OCI-LY7 (cell line): ENCODE data around the gene DHX15. TPM values are rescaled to one million over a fixed set of nuclear protein-coding genes. Genes with fewer than 3 reads are reported as not detected.

Experiments used
- BruUV-seq: library from RNA; stranded (reverse); fragments of 400-500 nt; replicated peaks from 2 replicates; lab custom pipeline; 2021; lab: Mats Ljungman, UMichigan
- CTCF ChIA-PET: fragments of 300-600 bp; sonication (Branson Sonifier 250); formaldehyde crosslinking; loops from one replicate; lab custom pipeline; 2022; ENCODE audit warnings: antibody characterized with exemption; ENCODE audit not compliant: unreplicated experiment; lab: Charles Lee
- POLR2A ChIA-PET: fragments of 300-600 bp; sonication (Branson Sonifier 250); formaldehyde crosslinking; loops from one replicate; lab custom pipeline; 2022; ENCODE audit warnings: antibody characterized with exemption; lab: Charles Lee
- DNase-seq: peaks from one replicate; pipeline ENCODE4 v3.0.0-alpha.2; 2015; ENCODE audit warnings: low spot score
- H2AFZ ChIP-seq: fragments of 200-600 bp; sonication (generic), shearing (Covaris generic); 2 replicates; pipeline ENCODE4 v1.6.1; 2014; ENCODE audit warnings: mild to moderate bottlenecking, antibody characterized with exemption, low read length, moderate library complexity
- H3K27ac ChIP-seq: fragments of 200-600 bp; sonication (generic); 2 replicates; pipeline ENCODE4 v1.5.1; 2014; ENCODE audit warnings: mixed run types, low read depth, mild to moderate bottlenecking, moderate library complexity, low read length, inconsistent platforms; ENCODE audit not compliant: poor library complexity, severe bottlenecking
- H3K36me3 ChIP-seq: fragments of 200-600 bp; sonication (generic); 2 replicates; pipeline ENCODE4 v1.6.1; 2014; ENCODE audit warnings: mild to moderate bottlenecking, antibody characterized with exemption, low read length, moderate library complexity, mixed read lengths; ENCODE audit not compliant: insufficient read depth
- H3K4me1 ChIP-seq: fragments of 200-600 bp; sonication (generic); 2 replicates; pipeline ENCODE4 v1.5.1; 2014; ENCODE audit warnings: mild to moderate bottlenecking, low read length; ENCODE audit not compliant: insufficient read depth, poor library complexity, severe bottlenecking
- H3K4me2 ChIP-seq: fragments of 200-600 bp; sonication (generic); 2 replicates; pipeline ENCODE4 v1.6.1; 2014; ENCODE audit warnings: mild to moderate bottlenecking, low read length
- H3K4me3 ChIP-seq: fragments of 200-600 bp; sonication (generic); 2 replicates; pipeline ENCODE4 v1.5.1; 2014; ENCODE audit warnings: mild to moderate bottlenecking, low read depth, low read length; ENCODE audit not compliant: poor library complexity, severe bottlenecking
- H3K79me2 ChIP-seq: fragments of 200-600 bp; sonication (generic); 2 replicates; pipeline ENCODE4 v1.6.1; 2016; ENCODE audit warnings: low read depth, mild to moderate bottlenecking, low read length, moderate library complexity, mixed read lengths; ENCODE audit not compliant: insufficient read depth
- H3K9me2 ChIP-seq: fragments of 200-600 bp; sonication (generic); 2 replicates; pipeline ENCODE4 v1.6.1; 2016; ENCODE audit warnings: mild to moderate bottlenecking, low read length, mixed read lengths; ENCODE audit not compliant: insufficient read depth
- H3K9me3 ChIP-seq: fragments of 200-600 bp; sonication (generic); 2 replicates; pipeline ENCODE4 v1.6.1; 2014; ENCODE audit warnings: mild to moderate bottlenecking, mixed run types, low read length, mixed read lengths
- H4K20me1 ChIP-seq: fragments of 200-600 bp; sonication (generic); 2 replicates; pipeline ENCODE4 v1.6.1; 2014; ENCODE audit warnings: mild to moderate bottlenecking, antibody characterized with exemption, low read length, moderate library complexity, mixed read lengths; ENCODE audit not compliant: insufficient read depth
- CTCF ChIP-seq: fragments of 200-600 bp; sonication (generic); conservative IDR thresholded peaks from 2 replicates; pipeline ENCODE4 v1.5.1; 2014; ENCODE audit warnings: mild to moderate bottlenecking, antibody characterized with exemption, low read length, moderate library complexity, mixed read lengths
- EZH2phosphoT487 ChIP-seq: fragments of 200-600 bp; sonication (generic); IDR thresholded peaks from 2 replicates; pipeline ENCODE4 v1.6.1; 2018; ENCODE audit warnings: low read depth, borderline replicate concordance, mild to moderate bottlenecking, mixed run types, antibody characterized with exemption, low read length, moderate library complexity, mixed read lengths
- intact Hi-C: fragments of 100-400 bp; cut with micrococcal nuclease; formaldehyde crosslinking; loops from one replicate; pipeline ENCODE4 v1.10.0; 2022; ENCODE audit not compliant: unreplicated experiment
- total RNA-seq, 2 experiments: library from RNA; depleted of rRNA in 1 of 2; stranded (reverse); fragments of >200 nt in 1 of 2; shearing (Covaris generic) in 1 of 2; gene quantifications; 2 replicates each; pipeline ENCODE4 v1.2.3, GENCODE V29; 2014 to 2022

Gene DHX15
- total RNA-seq, 2 experiments from 2014 or later = 189 to 237 TPM

- no peak for DNase-seq
- no peak for TF ChIP-seq EZH2phosphoT487
- TF ChIP-seq CTCF = no peak
- POLR2A ChIA-PET = interaction anchor here (0.5 to 1.5 kb wide), 4 partner anchors 8 to 27 kb away, joined by 3 to 10 read pairs (median 4); no protein-coding TSS in a partner anchor
- H2AFZ ChIP-seq = no peak overlapping the region
- peaks cover 68% of the 10 kb centered on the region for H4K20me1 ChIP-seq
- no peak overlapping the region for H3K27ac ChIP-seq
- intact Hi-C loops = no loop called here
- no peak overlapping the region for H3K4me2 ChIP-seq
- H3K36me3 ChIP-seq = peaks cover 96% of the 10 kb centered on the region
- H3K79me2 ChIP-seq = peaks cover 100% of the 10 kb centered on the region
- CTCF ChIA-PET = no interaction called here
- H3K9me3 ChIP-seq = no peaks in the 10 kb centered on the region
- H3K4me1 ChIP-seq = peaks cover 34% of the 10 kb centered on the region
- no peaks in the 10 kb centered on the region for H3K9me2 ChIP-seq
- BruUV-seq = no TSS peak
- no peak overlapping the region for H3K4me3 ChIP-seq
Measured at GRCh38 chr4:24547979-24548378, 36.4 kb downstream of the DHX15 start.

GRCh38 chr4:24544208-24544988, 40.0 kb downstream of the DHX15 start:
- H3K4me3 ChIP-seq = peak overlapping the region; percentile 32
- ChIA-PET CTCF (no interaction called here), POLR2A (interaction anchor here (0.8 to 2.0 kb wide), 7 partner anchors 10 to 1498 kb away, joined by 3 to 10 read pairs (median 4); no protein-coding TSS in a partner anchor)
- peak overlapping the region; percentile 38 for H3K4me2 ChIP-seq
- intact Hi-C loops = no loop called here
- peaks cover 100% of the 10 kb centered on the region for H3K79me2 ChIP-seq
- no peaks in the 10 kb centered on the region for H3K9me3 ChIP-seq
- H4K20me1 ChIP-seq = peaks cover 81% of the 10 kb centered on the region
- no peak for TF ChIP-seq CTCF
- TF ChIP-seq EZH2phosphoT487 = no peak
- no TSS peak for BruUV-seq
- H3K4me1 ChIP-seq = peaks cover 34% of the 10 kb centered on the region
- DNase-seq = no peak
- no peak overlapping the region for H2AFZ ChIP-seq
- H3K36me3 ChIP-seq = peaks cover 96% of the 10 kb centered on the region
- no peaks in the 10 kb centered on the region for H3K9me2 ChIP-seq
- peak overlapping the region; percentile 37 for H3K27ac ChIP-seq

GRCh38 chr4:24537025-24537424, 47.3 kb downstream of the DHX15 start:
- TF ChIP-seq EZH2phosphoT487 = no peak
- no peak for TF ChIP-seq CTCF
- intact Hi-C loops = no loop called here
- no peak overlapping the region for H3K27ac ChIP-seq
- ChIA-PET CTCF (no interaction called here), POLR2A (interaction anchor here (1.1 to 3.5 kb wide), 2 partner anchors 11 to 14 kb away, joined by 6 to 34 read pairs; no protein-coding TSS in a partner anchor)
- peaks cover 100% of the 10 kb centered on the region for H3K36me3 ChIP-seq
- no peak overlapping the region for H3K4me3 ChIP-seq
- H3K9me2 ChIP-seq = no peaks in the 10 kb centered on the region
- H4K20me1 ChIP-seq = peaks cover 57% of the 10 kb centered on the region
- H3K4me2 ChIP-seq = no peak overlapping the region
- DNase-seq = no peak
- no peak overlapping the region for H2AFZ ChIP-seq
- H3K4me1 ChIP-seq = no peaks in the 10 kb centered on the region
- H3K79me2 ChIP-seq = peaks cover 97% of the 10 kb centered on the region
- no peaks in the 10 kb centered on the region for H3K9me3 ChIP-seq
- BruUV-seq = no TSS peak
